Measurements from ENCODE around the gene EEFSEC. TPM values are rescaled to one million over a fixed set of nuclear protein-coding genes. Genes with fewer than 3 reads are reported as not detected.

Gene EEFSEC
- total and polyA plus RNA-seq, 2 experiments from 2014 or later: 10.1 to 16.2 TPM

DNA sequence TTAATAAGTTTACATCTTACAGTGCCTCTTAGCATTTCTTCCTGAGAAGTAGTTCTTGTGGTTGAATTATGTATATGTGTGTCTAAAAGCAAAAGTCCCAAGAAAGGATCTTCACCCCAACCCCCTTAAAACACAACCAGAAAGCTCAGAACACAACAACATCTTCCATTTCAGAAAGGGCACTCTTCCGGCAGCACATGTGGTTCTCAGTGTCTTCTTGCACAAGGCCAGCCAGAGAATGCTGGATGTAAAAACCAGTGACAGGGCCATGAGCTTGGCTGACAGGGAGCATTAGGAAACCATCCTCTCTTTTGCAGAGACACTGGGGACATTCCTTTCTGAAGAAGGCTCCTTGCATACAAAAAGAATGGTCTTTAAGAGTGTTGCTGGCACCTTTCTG is 45.0 kb downstream of the EEFSEC start:
- Mint-ChIP-seq H3K4me1 (peaks cover 45% of the 10 kb centered on the region), H3K4me3 (no peak overlapping the region), H3K9me3 (no peaks in the 10 kb centered on the region), H3K27me3 (ENCODE audit: insufficient read depth, low read depth, poor library complexity) (no peaks in the 10 kb centered on the region), H3K27ac (no peak overlapping the region), H3K36me3 (ENCODE audit: low read depth) (no peaks in the 10 kb centered on the region)
- no peaks in the 10 kb centered on the region for H3K79me2 ChIP-seq (replicated peaks; ENCODE audit: insufficient read depth)
- DNase-seq (ENCODE audit: low spot score) (no peak), ATAC-seq (peak; percentile 28; the same call in 2 of the 3 replicates)
- H2AFZ ChIP-seq: no peak overlapping the region
- H3K4me3 ChIP-seq: no peak overlapping the region
- TF ChIP-seq, protein P1, sequence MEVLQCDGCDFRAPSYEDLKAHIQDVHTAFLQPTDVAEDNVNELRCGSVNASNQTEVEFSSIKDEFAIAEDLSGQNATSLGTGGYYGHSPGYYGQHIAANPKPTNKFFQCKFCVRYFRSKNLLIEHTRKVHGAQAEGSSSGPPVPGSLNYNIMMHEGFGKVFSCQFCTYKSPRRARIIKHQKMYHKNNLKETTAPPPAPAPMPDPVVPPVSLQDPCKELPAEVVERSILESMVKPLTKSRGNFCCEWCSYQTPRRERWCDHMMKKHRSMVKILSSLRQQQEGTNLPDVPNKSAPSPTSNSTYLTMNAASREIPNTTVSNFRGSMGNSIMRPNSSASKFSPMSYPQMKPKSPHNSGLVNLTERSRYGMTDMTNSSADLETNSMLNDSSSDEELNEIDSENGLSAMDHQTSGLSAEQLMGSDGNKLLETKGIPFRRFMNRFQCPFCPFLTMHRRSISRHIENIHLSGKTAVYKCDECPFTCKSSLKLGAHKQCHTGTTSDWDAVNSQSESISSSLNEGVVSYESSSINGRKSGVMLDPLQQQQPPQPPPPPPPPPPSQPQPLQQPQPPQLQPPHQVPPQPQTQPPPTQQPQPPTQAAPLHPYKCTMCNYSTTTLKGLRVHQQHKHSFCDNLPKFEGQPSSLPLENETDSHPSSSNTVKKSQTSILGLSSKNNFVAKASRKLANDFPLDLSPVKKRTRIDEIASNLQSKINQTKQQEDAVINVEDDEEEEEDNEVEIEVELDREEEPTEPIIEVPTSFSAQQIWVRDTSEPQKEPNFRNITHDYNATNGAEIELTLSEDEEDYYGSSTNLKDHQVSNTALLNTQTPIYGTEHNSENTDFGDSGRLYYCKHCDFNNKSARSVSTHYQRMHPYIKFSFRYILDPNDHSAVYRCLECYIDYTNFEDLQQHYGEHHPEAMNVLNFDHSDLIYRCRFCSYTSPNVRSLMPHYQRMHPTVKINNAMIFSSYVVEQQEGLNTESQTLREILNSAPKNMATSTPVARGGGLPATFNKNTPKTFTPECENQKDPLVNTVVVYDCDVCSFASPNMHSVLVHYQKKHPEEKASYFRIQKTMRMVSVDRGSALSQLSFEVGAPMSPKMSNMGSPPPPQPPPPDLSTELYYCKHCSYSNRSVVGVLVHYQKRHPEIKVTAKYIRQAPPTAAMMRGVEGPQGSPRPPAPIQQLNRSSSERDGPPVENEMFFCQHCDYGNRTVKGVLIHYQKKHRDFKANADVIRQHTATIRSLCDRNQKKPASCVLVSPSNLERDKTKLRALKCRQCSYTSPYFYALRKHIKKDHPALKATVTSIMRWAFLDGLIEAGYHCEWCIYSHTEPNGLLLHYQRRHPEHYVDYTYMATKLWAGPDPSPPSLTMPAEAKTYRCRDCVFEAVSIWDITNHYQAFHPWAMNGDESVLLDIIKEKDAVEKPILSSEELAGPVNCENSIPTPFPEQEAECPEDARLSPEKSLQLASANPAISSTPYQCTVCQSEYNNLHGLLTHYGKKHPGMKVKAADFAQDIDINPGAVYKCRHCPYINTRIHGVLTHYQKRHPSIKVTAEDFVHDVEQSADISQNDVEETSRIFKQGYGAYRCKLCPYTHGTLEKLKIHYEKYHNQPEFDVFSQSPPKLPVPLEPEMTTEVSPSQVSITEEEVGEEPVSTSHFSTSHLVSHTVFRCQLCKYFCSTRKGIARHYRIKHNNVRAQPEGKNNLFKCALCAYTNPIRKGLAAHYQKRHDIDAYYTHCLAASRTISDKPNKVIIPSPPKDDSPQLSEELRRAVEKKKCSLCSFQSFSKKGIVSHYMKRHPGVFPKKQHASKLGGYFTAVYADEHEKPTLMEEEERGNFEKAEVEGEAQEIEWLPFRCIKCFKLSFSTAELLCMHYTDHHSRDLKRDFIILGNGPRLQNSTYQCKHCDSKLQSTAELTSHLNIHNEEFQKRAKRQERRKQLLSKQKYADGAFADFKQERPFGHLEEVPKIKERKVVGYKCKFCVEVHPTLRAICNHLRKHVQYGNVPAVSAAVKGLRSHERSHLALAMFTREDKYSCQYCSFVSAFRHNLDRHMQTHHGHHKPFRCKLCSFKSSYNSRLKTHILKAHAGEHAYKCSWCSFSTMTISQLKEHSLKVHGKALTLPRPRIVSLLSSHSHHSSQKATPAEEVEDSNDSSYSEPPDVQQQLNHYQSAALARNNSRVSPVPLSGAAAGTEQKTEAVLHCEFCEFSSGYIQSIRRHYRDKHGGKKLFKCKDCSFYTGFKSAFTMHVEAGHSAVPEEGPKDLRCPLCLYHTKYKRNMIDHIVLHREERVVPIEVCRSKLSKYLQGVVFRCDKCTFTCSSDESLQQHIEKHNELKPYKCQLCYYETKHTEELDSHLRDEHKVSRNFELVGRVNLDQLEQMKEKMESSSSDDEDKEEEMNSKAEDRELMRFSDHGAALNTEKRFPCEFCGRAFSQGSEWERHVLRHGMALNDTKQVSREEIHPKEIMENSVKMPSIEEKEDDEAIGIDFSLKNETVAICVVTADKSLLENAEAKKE (CRISPR knock-in tag; IDR thresholded peaks at IDR 0.05): 0 out of 2 replicates have a peak, but pooled peaks have one; percentile 16
- TF ChIP-seq CTCF (conservative IDR thresholded peaks at IDR 0.05; ENCODE audit: low read depth in 2 of 2) (no peak), CREB1 (CRISPR knock-in tag; IDR thresholded peaks at IDR 0.05; ENCODE audit: low read depth) (no peak)
- peaks cover 34% of the 10 kb centered on the region for H3K4me1 ChIP-seq (ENCODE audit: insufficient read depth)
- H3F3A ChIP-seq (replicated peaks; ENCODE audit: low read depth): no peaks in the 10 kb centered on the region
- peak overlapping the region; percentile 39; the same call in 1 of the 2 replicates for H3K4me2 ChIP-seq
- H3K27me3 ChIP-seq (ENCODE audit: insufficient read depth): no peaks in the 10 kb centered on the region
- H3K36me3 ChIP-seq (ENCODE audit: insufficient read depth): no peaks in the 10 kb centered on the region
- no peaks in the 10 kb centered on the region for H3K9me2 ChIP-seq (ENCODE audit: insufficient read depth)
- no peak overlapping the region for H3K27ac ChIP-seq (ENCODE audit: low read depth)
- H4K20me1 ChIP-seq (replicated peaks; ENCODE audit: insufficient read depth): 0 out of 2 replicates have a peak, but pooled peaks cover 5% of the 10 kb centered on the region

DNA sequence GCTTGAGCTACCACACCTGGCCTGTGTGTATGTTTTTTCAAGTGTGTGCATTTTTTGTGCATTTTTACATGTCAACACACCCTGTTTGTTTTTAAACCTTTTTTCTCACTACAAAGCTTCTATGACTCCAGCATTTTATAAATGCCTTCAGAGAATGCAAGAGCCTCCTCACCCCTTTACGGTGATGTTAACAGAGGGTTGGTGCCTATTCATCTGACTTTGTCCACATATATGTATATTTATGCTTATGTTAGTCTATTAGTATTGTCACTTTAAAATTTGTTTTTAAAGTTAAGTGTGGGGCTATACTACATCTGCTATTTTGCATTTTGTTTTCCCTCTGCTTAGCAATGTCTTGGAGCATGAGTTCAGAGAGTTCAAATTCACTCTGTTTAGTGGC is 45.8 kb downstream of the EEFSEC start:
- Mint-ChIP-seq H3K4me3 (no peak overlapping the region), H3K4me1 (peaks cover 38% of the 10 kb centered on the region), H3K9me3 (no peaks in the 10 kb centered on the region), H3K36me3 (ENCODE audit: low read depth) (no peaks in the 10 kb centered on the region), H3K27ac (no peak overlapping the region), H3K27me3 (ENCODE audit: insufficient read depth, low read depth, poor library complexity) (no peaks in the 10 kb centered on the region)
- H2AFZ ChIP-seq: no peak overlapping the region
- H3K36me3 ChIP-seq (ENCODE audit: insufficient read depth): no peaks in the 10 kb centered on the region
- no peak overlapping the region for H3K27ac ChIP-seq (ENCODE audit: low read depth)
- H3K4me3 ChIP-seq: no peak overlapping the region
- H3K79me2 ChIP-seq (replicated peaks; ENCODE audit: insufficient read depth): no peaks in the 10 kb centered on the region
- H3K4me2 ChIP-seq: no peak overlapping the region
- ATAC-seq (no peak), DNase-seq (ENCODE audit: low spot score) (no peak)
- H3K9me2 ChIP-seq (ENCODE audit: insufficient read depth): no peaks in the 10 kb centered on the region
- H4K20me1 ChIP-seq (replicated peaks; ENCODE audit: insufficient read depth): 0 out of 2 replicates have a peak, but pooled peaks cover 5% of the 10 kb centered on the region
- no peaks in the 10 kb centered on the region for H3F3A ChIP-seq (replicated peaks; ENCODE audit: low read depth)
- no peaks in the 10 kb centered on the region for H3K27me3 ChIP-seq (ENCODE audit: insufficient read depth)
- peaks cover 26% of the 10 kb centered on the region for H3K4me1 ChIP-seq (ENCODE audit: insufficient read depth)
- TF ChIP-seq POLR2AphosphoS5 (IDR thresholded peaks at IDR 0.05; ENCODE audit: low read depth): no peak
- no peak for TF ChIP-seq EZH2 (IDR thresholded peaks at IDR 0.05; ENCODE audit: low read depth, unreplicated experiment)
- no peak for TF ChIP-seq EZH2phosphoT487 (IDR thresholded peaks at IDR 0.05; ENCODE audit: unreplicated experiment)
- TF ChIP-seq STAT1 (IDR thresholded peaks at IDR 0.05; ENCODE audit: unreplicated experiment): no peak
- TF ChIP-seq, protein P2, sequence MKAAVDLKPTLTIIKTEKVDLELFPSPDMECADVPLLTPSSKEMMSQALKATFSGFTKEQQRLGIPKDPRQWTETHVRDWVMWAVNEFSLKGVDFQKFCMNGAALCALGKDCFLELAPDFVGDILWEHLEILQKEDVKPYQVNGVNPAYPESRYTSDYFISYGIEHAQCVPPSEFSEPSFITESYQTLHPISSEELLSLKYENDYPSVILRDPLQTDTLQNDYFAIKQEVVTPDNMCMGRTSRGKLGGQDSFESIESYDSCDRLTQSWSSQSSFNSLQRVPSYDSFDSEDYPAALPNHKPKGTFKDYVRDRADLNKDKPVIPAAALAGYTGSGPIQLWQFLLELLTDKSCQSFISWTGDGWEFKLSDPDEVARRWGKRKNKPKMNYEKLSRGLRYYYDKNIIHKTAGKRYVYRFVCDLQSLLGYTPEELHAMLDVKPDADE (IDR thresholded peaks at IDR 0.05): no peak
- TF ChIP-seq NANOG (IDR thresholded peaks at IDR 0.05; ENCODE audit: borderline replicate concordance): no peak
- TF ChIP-seq JUNB (IDR thresholded peaks at IDR 0.05; ENCODE audit: unreplicated experiment): no peak
- no peak for TF ChIP-seq CTCF (conservative IDR thresholded peaks at IDR 0.05; ENCODE audit: low read depth in 2 of 2)
- no peak for TF ChIP-seq ZNF114 (CRISPR knock-in tag; IDR thresholded peaks at IDR 0.05)
- no peak for TF ChIP-seq CREB1 (CRISPR knock-in tag; IDR thresholded peaks at IDR 0.05; ENCODE audit: low read depth)
